GM06990 (cell line): ENCODE data around the gene HSD11B1.

Experiments used
- DNase-seq: peaks from one replicate; pipeline ENCODE4 v3.0.0-alpha.2; 2011; ENCODE audit not compliant: insufficient read length; ENCODE audit errors: extremely low read depth
- H3K27me3 ChIP-seq: replicated peaks from 2 replicates; pipeline ENCODE4 v1.6.0; 2011; ENCODE audit warnings: low read length; ENCODE audit not compliant: control insufficient read depth, insufficient read depth
- H3K36me3 ChIP-seq: 2 replicates; pipeline ENCODE4 v1.5.1; 2011; ENCODE audit warnings: low read length; ENCODE audit not compliant: control insufficient read depth, insufficient read depth
- H3K4me3 ChIP-seq: replicated peaks from 2 replicates; pipeline ENCODE4 v1.5.1; 2011; ENCODE audit warnings: low read depth, mild to moderate bottlenecking, control low read depth, low read length
- CTCF ChIP-seq: IDR thresholded peaks from 2 replicates; pipeline ENCODE4 v1.5.1; 2011; ENCODE audit warnings: low read length, control low read depth, mild to moderate bottlenecking, inconsistent platforms; ENCODE audit not compliant: insufficient read depth, poor library complexity, severe bottlenecking

Gene HSD11B1

GRCh38 chr1:209747580-209748262, 43.1 kb downstream of the HSD11B1 start:
- Histone ChIP-seq H3K4me3 (peak overlapping the region; percentile 10; the same call in 1 of the 2 replicates), H3K36me3 (no peaks in the 10 kb centered on the region), H3K27me3 (no peaks in the 10 kb centered on the region)
- peak; percentile 88 for TF ChIP-seq CTCF
- DNase-seq: peak; percentile 90

DNA sequence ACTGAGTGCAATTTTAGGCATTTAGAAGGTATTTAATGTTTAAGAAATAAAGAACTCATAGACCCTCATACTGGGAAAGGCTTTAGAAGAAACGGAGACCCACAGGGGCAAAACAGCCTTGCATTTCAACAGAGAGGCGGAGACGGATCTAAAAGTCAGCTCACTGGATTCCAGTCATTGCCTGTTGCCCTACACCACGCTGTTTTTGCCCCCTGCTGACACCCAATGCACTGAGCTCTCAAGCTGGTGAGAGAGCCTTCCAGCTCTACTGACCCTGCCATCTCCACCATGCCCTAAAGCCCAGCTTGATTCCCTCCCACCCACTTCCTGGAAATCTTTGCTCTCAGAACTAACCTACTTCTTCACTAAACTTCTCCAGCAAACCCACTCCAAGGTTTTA, 44.0 kb downstream of the HSD11B1 start:
- H3K27me3 ChIP-seq: no peaks in the 10 kb centered on the region
- no peak overlapping the region for H3K4me3 ChIP-seq
- TF ChIP-seq CTCF: no peak
- DNase-seq: no peak
- no peaks in the 10 kb centered on the region for H3K36me3 ChIP-seq

DNA sequence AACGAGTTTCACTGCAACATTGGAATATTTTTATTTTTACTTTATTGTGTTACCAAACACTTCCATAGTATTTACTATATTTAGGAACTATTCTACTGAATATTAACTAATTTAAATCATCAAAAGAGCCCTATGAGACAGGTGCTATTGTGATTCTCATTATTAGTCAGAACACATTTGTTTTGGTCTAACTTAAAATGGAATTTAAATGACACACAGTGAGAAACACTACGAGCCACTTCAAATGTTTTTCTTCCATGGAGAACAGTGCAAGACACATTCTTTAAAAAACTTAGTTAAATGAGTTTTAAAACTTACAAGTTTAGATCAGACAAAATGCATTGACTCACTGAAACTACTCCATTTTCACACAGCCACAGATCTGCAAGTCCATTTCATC, 44.6 kb downstream of the HSD11B1 start:
- Histone ChIP-seq H3K4me3 (no peak overlapping the region), H3K36me3 (no peaks in the 10 kb centered on the region), H3K27me3 (no peaks in the 10 kb centered on the region)
- no peak for DNase-seq
- TF ChIP-seq CTCF: no peak

DNA sequence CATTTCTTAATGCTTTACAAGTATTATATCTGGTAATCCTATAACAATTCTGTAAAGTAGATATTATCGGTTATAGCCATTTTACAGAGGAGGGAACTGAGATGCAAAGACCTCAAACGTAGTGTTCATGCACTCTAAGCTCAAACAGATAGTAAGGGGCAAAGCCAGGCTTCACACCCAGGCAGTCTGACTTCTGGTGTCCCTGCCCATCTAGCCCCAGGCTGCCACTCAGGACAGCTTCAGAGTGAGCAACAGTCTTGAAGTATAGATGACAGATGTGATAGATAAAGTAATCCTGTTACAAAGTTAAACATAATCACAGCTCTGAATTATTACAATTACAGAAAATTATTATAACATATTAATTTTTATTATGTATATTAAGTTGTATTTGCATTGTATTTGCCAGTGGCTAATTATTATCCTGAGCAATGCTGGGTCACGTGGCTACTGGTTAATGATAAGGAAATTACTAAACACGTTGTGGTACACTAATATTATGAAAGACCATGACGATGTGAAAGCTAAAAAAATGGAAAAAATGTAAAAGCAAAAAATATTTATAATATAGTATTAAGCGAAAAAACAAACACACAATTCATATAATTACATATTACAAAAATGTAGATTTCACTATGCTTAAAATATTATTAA, 45.2 kb downstream of the HSD11B1 start:
- Histone ChIP-seq H3K36me3 (no peaks in the 10 kb centered on the region), H3K4me3 (no peak overlapping the region), H3K27me3 (no peaks in the 10 kb centered on the region)
- DNase-seq: no peak
- TF ChIP-seq CTCF: no peak

GRCh38 chr1:209751627-209752231, 47.1 kb downstream of the HSD11B1 start:
- H3K4me3 ChIP-seq: peak overlapping the region; percentile 27
- no peaks in the 10 kb centered on the region for H3K27me3 ChIP-seq
- TF ChIP-seq CTCF: no peak
- peak; percentile 73 for DNase-seq
- no peaks in the 10 kb centered on the region for H3K36me3 ChIP-seq
